ENCODE results near the gene NUSAP1.
A peak's percentile ranks its signal among the peaks of the same experiment; 100 is the strongest.
"Not testable (repeated sequence)": the region's sequence is repeated elsewhere in the genome, so short reads cannot be mapped to it uniquely, and the experiment has no call there.

NUSAP1 gene

GRCh38 chr15:41332194-41333025 lies at the start of gene NUSAP1, which contains the start of gene OIP5:
TSS of gene NUSAP1 (plus strand) at chr15:41332881. CDS start at chr15:41332958, 77 bp downstream.
TSS of gene OIP5 (minus strand) at chr15:41332591. CDS start at chr15:41332561, 30 bp downstream.
- Mint-ChIP-seq H3K4me1 (peaks cover 37% of the 10 kb centered on the region), H3K36me3 (no peaks in the 10 kb centered on the region), H3K27me3 (no peaks in the 10 kb centered on the region), H3K27ac (peak within 1 kb of the TSS; percentile 89), H3K9me3 (no peaks in the 10 kb centered on the region), H3K4me3 (peak within 1 kb of the TSS; percentile 89)
- peak; percentile 98 for ATAC-seq

DNA sequence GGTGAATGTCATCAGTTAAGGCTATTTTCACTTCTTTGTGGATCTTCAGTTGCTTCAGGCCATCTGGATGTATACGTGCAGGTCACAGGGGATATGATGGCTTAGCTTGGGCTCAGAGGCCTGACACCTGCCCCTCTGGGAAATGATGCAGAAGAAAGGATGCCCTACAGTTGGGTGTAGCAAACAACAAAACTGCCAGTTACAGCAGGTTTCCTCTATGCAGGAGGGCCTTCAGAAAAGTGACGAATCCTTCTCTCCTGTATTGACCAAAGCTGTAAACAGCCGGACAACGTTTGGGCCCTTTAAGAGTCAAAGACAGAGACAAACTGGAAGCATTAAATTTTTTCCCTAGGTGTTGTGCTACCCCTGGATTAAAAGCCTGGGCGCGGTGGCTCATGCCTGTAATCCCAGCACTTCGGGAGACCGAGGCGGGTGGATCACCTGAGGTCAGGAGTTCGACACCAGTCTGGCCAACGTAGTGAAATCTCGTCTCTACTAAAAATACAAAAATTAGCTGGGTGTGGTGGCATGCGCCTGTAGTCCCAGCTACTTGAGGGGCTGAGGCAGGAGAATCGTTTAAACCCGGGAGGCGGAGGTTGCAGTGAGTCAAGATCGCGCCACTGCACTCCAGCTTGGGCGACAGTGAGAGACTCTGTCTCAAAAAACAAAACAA lies 49.6 kb upstream of the NUSAP1 start:
- not testable (repeated sequence) for ATAC-seq, H3K9me3 Mint-ChIP-seq, H3K27me3 Mint-ChIP-seq
- peak overlapping the region; percentile 99 for H3K27ac Mint-ChIP-seq
- peak overlapping the region; percentile 95 for H3K4me3 Mint-ChIP-seq
- peaks cover 34% of the 10 kb centered on the region for H3K36me3 Mint-ChIP-seq
- peaks cover 32% of the 10 kb centered on the region for H3K4me1 Mint-ChIP-seq

- no peaks in the 10 kb centered on the region for H3K27me3 Mint-ChIP-seq
- H3K9me3 Mint-ChIP-seq: no peaks in the 10 kb centered on the region
- H3K27ac Mint-ChIP-seq: peak overlapping the region; percentile 99
- peaks cover 36% of the 10 kb centered on the region for H3K4me1 Mint-ChIP-seq
- peak; percentile 99 for ATAC-seq
- peak overlapping the region; percentile 95 for H3K4me3 Mint-ChIP-seq
- H3K36me3 Mint-ChIP-seq: peaks cover 34% of the 10 kb centered on the region
These were observed 48.8 kb upstream of the NUSAP1 start for GRCh38 chr15:41283653-41284426.

DNA sequence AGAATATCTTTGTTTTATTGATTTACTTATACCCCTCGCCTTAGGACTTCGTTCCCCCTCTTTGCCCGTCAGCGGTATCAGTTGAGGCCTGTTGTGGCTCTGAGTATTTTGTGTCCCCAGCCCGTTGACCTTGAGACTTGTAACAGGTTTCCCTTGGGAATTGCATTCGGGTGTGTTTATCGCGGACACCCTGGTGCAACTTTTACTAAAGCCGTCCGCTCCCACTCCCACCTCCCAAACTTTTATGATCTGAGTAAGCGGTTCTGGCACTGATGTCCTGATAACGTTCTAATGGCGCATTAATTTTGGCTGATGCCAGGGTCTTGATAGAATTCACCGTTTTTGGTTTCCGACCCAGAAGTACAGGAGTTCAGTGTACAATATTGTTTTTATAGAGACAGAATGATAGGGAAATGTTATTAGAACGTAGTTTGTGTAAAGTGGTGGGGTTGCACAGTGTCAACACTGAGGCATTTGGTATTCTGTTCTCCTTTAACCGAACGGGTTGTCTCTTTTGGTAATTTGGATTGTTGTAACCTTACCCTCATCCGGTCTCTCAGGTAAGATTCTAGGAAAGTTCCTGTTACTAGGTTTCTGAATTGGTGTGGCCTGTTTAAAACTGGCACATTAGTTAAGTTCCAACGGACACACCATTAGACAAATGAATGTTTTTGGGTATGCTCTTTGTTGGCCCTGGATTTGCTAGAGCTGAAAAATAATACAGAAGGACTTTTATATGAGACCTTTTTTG lies 48.1 kb upstream of the NUSAP1 start:
- H3K4me1 Mint-ChIP-seq: peaks cover 36% of the 10 kb centered on the region
- H3K27me3 Mint-ChIP-seq: no peaks in the 10 kb centered on the region
- no peak for ATAC-seq
- peak overlapping the region; percentile 95 for H3K4me3 Mint-ChIP-seq
- peak overlapping the region; percentile 99 for H3K27ac Mint-ChIP-seq
- H3K36me3 Mint-ChIP-seq: peaks cover 28% of the 10 kb centered on the region
- no peaks in the 10 kb centered on the region for H3K9me3 Mint-ChIP-seq

DNA sequence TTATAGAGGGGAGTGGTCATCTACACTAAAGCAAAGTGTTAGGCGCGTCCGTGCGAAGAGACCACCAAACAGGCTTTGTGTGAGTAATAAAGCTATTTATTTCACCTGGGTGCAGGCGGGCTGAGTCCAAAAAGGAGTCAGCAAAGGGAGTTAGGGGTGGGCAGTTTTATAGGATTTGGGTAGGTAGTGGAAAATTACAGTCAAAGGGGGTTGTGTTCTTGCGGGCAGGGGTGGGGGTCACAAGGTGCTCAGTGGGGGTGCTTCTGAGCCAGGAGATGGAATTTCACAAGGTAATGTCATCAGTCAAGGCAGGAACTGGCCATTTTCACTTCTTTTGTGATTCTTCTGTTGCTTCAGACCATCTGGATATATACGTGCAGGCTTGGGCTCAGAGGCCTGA lies 47.4 kb upstream of the NUSAP1 start:
- no peaks in the 10 kb centered on the region for H3K27me3 Mint-ChIP-seq
- ATAC-seq: no peak
- H3K4me3 Mint-ChIP-seq: peak overlapping the region; percentile 95
- peaks cover 24% of the 10 kb centered on the region for H3K36me3 Mint-ChIP-seq
- peaks cover 36% of the 10 kb centered on the region for H3K4me1 Mint-ChIP-seq
- no peaks in the 10 kb centered on the region for H3K9me3 Mint-ChIP-seq
- H3K27ac Mint-ChIP-seq: peak overlapping the region; percentile 99

- H3K9me3 Mint-ChIP-seq: no peaks in the 10 kb centered on the region
- H3K27me3 Mint-ChIP-seq: no peaks in the 10 kb centered on the region
- ATAC-seq: no peak
- no peak overlapping the region for H3K4me3 Mint-ChIP-seq
- peaks cover 50% of the 10 kb centered on the region for H3K4me1 Mint-ChIP-seq
- peaks cover 24% of the 10 kb centered on the region for H3K36me3 Mint-ChIP-seq
- peak overlapping the region; percentile 37 for H3K27ac Mint-ChIP-seq
These were observed 45.9 kb upstream of the NUSAP1 start for GRCh38 chr15:41286665-41287333.

GRCh38 chr15:41288464-41288863 lies 44.2 kb upstream of the NUSAP1 start:
- H3K4me3 Mint-ChIP-seq: no peak overlapping the region
- H3K4me1 Mint-ChIP-seq: peaks cover 45% of the 10 kb centered on the region
- H3K27ac Mint-ChIP-seq: no peak overlapping the region

DNA sequence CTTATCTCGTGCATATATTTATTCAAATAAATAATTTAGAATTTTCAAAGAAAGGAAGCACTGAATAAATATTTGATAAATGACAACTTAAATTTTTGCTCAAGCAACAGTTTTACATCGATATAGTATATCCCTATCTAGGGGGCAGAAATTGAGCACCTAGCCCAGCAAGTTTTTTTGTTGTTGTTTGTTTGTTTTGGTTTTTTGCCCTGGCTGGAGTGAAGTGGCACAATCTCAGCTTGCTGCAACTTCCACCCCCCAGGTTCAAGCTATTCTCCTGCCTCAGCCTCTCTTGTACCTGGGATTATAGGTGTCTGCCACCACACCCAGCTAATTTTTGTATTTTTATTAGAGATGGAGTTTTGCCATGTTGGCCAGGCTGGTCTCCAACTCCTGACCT lies 42.7 kb upstream of the NUSAP1 start:
- Mint-ChIP-seq H3K27ac (peak overlapping the region; percentile 86), H3K9me3 (no peaks in the 10 kb centered on the region), H3K4me3 (no peak overlapping the region), H3K27me3 (no peaks in the 10 kb centered on the region), H3K36me3 (peaks cover 24% of the 10 kb centered on the region), H3K4me1 (peaks cover 39% of the 10 kb centered on the region)
- ATAC-seq: no peak

More at GRCh38 chr15:41288464-41288863, 44.2 kb upstream of the NUSAP1 start:
- Mint-ChIP-seq H3K36me3 (peaks cover 24% of the 10 kb centered on the region), H3K27me3 (no peaks in the 10 kb centered on the region), H3K9me3 (no peaks in the 10 kb centered on the region)
- ATAC-seq: no peak

DNA sequence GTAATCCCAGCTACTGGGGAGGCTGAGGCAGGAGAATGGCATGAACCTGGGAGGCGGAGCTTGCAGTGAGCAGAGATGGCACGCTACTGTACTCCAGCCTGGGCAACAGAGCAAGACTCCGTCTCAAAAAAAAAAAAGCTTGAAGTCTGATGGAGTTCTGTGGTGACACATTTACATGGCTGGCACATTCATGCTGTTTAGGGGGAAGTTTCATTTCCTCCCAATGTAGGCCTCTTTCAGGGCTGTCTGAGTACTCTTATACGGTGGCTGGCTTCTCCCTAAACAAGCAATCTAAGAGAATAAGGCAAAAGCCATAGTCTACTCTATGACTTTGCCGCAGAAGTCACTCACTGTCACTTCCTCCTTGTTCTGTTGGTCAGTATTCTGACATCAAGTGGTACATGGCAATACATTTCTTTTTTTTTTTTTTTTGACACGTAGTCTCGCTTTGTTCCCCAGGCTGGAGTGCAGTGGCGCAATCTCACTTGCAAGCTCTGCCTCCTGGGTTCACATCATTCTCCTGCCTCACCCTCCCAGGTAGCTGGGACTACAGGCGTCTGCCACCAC lies 41.5 kb upstream of the NUSAP1 start:
- ATAC-seq: peak; percentile 99
- Mint-ChIP-seq H3K27me3 (no peaks in the 10 kb centered on the region), H3K36me3 (peaks cover 24% of the 10 kb centered on the region), H3K27ac (peak overlapping the region; percentile 86), H3K4me3 (no peak overlapping the region), H3K9me3 (no peaks in the 10 kb centered on the region), H3K4me1 (peaks cover 36% of the 10 kb centered on the region)

DNA sequence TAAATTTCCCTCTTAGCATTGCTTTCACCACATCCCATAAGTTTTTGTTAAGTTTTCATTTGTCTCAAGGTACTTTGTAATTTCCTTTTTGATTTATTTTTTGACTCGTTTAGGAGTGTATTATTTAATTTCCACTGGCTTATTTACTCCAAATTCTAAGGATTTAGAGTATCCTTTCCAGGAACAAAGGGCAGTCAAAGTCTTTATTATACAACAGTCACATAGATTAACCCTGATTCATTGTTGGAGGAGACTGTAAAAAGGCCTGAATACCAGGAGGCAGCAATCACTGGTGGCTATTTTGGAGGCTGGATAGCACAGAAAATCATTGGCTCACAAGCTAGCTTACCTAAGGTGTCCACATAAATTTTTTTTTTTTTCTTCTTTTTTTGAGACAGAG lies 40.2 kb upstream of the NUSAP1 start:
- no peaks in the 10 kb centered on the region for H3K9me3 Mint-ChIP-seq
- H3K27me3 Mint-ChIP-seq: no peaks in the 10 kb centered on the region
- ATAC-seq: no peak
- H3K4me1 Mint-ChIP-seq: peaks cover 33% of the 10 kb centered on the region
- peaks cover 16% of the 10 kb centered on the region for H3K36me3 Mint-ChIP-seq
- H3K27ac Mint-ChIP-seq: peak overlapping the region; percentile 86
- no peak overlapping the region for H3K4me3 Mint-ChIP-seq

GRCh38 chr15:41301139-41301538 lies 31.5 kb upstream of the NUSAP1 start:
- not testable (repeated sequence) for H3K27ac Mint-ChIP-seq, H3K9me3 Mint-ChIP-seq, H3K4me3 Mint-ChIP-seq, ATAC-seq, H3K27me3 Mint-ChIP-seq
- Mint-ChIP-seq H3K36me3 (peaks cover 20% of the 10 kb centered on the region), H3K4me1 (peaks cover 19% of the 10 kb centered on the region)

DNA sequence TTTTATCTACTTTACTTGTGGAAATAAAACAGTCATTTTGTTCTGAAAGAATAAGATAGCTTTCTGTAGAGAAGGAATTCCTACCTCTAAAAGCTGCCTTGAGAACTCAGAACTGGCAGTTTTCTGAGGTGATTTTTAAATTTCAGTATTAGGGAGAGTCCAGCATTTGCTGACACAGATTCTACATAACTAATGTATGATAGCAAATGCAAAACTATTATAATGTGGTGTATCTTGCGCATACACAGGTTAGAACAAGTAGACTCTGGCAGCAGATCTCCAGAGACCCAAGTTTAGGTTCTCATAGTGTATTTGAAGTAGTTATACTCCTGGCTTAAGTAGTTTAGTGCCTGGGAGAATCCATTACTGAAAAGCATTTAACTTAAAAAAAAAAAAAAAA lies 31.1 kb upstream of the NUSAP1 start:
- H3K9me3 Mint-ChIP-seq: no peaks in the 10 kb centered on the region
- peaks cover 19% of the 10 kb centered on the region for H3K36me3 Mint-ChIP-seq
- ATAC-seq: no peak
- no peak overlapping the region for H3K27ac Mint-ChIP-seq
- no peak overlapping the region for H3K4me3 Mint-ChIP-seq
- no peaks in the 10 kb centered on the region for H3K27me3 Mint-ChIP-seq
- peaks cover 18% of the 10 kb centered on the region for H3K4me1 Mint-ChIP-seq

DNA sequence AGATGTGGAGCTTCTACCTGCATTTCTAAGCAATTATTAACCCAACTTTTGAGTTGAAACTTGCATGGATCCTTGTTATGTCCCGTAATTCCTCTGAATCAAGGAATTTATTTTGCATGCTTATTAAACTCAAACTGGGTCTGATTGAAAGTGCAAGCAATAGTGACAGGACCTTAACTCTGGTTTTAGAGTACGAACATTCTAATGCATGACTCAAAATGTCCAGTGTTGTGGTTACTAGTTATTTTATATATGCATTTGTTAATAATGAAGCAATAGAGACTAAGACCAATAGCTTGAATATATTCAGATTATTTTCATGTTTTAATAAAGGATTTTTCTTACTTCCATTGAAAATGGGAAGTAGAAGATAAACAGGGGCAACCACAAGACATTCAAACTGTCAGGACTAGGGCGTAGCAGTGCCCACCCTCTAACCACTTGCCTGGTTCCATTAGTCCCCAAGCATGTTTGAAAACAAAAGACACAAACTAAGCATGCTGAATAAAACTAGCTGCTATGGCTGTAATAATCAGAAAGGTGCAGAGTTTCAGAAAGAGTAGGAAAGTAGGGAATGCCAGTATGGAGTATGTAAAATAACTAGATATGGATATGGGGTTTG lies 28.4 kb upstream of the NUSAP1 start:
- Mint-ChIP-seq H3K9me3 (no peaks in the 10 kb centered on the region), H3K4me1 (peaks cover 18% of the 10 kb centered on the region), H3K27ac (no peak overlapping the region), H3K4me3 (no peak overlapping the region), H3K27me3 (no peaks in the 10 kb centered on the region), H3K36me3 (peaks cover 16% of the 10 kb centered on the region)
- no peak for ATAC-seq
